NT2/D1 (cell line): Measurements from ENCODE around the gene ABHD17C.

ENCODE experiments used
- DNase-seq: peaks from one replicate; pipeline ENCODE4 v3.0.0-alpha.2; 2011; ENCODE audit warnings: low read depth, low spot score
- H3K27me3 ChIP-seq: 2 replicates; pipeline ENCODE4 v1.6.0; 2011; ENCODE audit warnings: mild to moderate bottlenecking; ENCODE audit not compliant: insufficient read length, insufficient read depth
- H3K36me3 ChIP-seq: 2 replicates; pipeline ENCODE4 v1.6.1; 2011; ENCODE audit warnings: mild to moderate bottlenecking, low read length, mixed read lengths; ENCODE audit not compliant: insufficient read depth, insufficient read length
- H3K4me1 ChIP-seq: 2 replicates; pipeline ENCODE4 v1.5.1; 2011; ENCODE audit not compliant: insufficient read depth, insufficient read length
- H3K4me3 ChIP-seq: 2 replicates; pipeline ENCODE4 v1.5.1; 2011; ENCODE audit warnings: low read depth; ENCODE audit not compliant: insufficient read length
- H3K9ac ChIP-seq: 2 replicates; pipeline ENCODE4 v1.6.0; 2011; ENCODE audit warnings: low read depth; ENCODE audit not compliant: insufficient read length
- H3K9me3 ChIP-seq: 2 replicates; pipeline ENCODE4 v1.5.1; 2011; ENCODE audit warnings: mild to moderate bottlenecking, low read length; ENCODE audit not compliant: insufficient read depth
- SUZ12 ChIP-seq: IDR thresholded peaks from 2 replicates; pipeline ENCODE4 v1.6.1; 2011; ENCODE audit not compliant: insufficient read length, insufficient read depth; ENCODE audit errors: extremely low read depth
- YY1 ChIP-seq: IDR thresholded peaks from 2 replicates; pipeline ENCODE4 v1.6.1; 2011; ENCODE audit not compliant: insufficient read length, insufficient read depth
- ZNF274 ChIP-seq: IDR thresholded peaks from 2 replicates; pipeline ENCODE4 v1.6.1; 2011; ENCODE audit warnings: mild to moderate bottlenecking, low read depth, low read length

ABHD17C gene

GRCh38 chr15:80789796-80790195 lies 94.7 kb downstream of the ABHD17C start:
- no peak overlapping the region for H3K4me3 ChIP-seq
- H3K36me3 ChIP-seq, result no peaks in the 10 kb centered on the region
- no peak overlapping the region for H3K9ac ChIP-seq
- no peak for DNase-seq
- peaks cover 2% of the 10 kb centered on the region for H3K4me1 ChIP-seq
- no peaks in the 10 kb centered on the region for H3K9me3 ChIP-seq
- TF ChIP-seq SUZ12 (no peak), YY1 (no peak), ZNF274 (no peak)
- no peaks in the 10 kb centered on the region for H3K27me3 ChIP-seq

GRCh38 chr15:80790236-80790635 lies 95.1 kb downstream of the ABHD17C start:
- no peaks in the 10 kb centered on the region for H3K9me3 ChIP-seq
- no peak for DNase-seq
- TF ChIP-seq SUZ12 (no peak), ZNF274 (no peak), YY1 (no peak)

DNA sequence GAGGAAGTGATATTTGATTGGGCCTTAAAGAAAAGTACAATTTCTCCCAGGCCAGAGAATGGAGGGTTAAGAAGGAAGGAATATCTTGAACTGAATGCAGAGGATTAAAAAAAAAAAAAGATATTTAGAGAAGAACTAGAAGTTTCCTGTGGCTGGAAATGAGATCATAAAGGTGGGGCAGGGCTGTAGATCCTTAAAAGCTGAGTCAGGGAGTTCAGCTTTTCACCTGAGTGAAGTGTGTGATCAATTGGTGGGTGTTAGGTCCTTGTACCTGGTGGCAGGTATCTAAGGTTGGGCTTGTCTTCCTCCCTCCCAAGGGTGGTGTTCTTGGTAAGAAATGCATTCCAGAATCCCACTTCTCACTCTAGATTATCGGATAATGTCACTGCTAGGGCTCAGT lies 95.9 kb downstream of the ABHD17C start:
- Histone ChIP-seq H3K9ac (no peak overlapping the region), H3K9me3 (no peaks in the 10 kb centered on the region), H3K36me3 (no peaks in the 10 kb centered on the region), H3K4me1 (peaks cover 2% of the 10 kb centered on the region), H3K27me3 (no peaks in the 10 kb centered on the region), H3K4me3 (no peak overlapping the region)
- TF ChIP-seq YY1, result no peak
- no peak for TF ChIP-seq SUZ12
- TF ChIP-seq ZNF274, result no peak
- DNase-seq, result no peak

More at GRCh38 chr15:80790236-80790635, 95.1 kb downstream of the ABHD17C start:
- no peaks in the 10 kb centered on the region for H3K36me3 ChIP-seq
- no peak overlapping the region for H3K9ac ChIP-seq
- H3K4me1 ChIP-seq, result peaks cover 2% of the 10 kb centered on the region
- H3K4me3 ChIP-seq, result no peak overlapping the region
- H3K27me3 ChIP-seq, result no peaks in the 10 kb centered on the region

GRCh38 chr15:80796407-80796806 lies 101.3 kb downstream of the ABHD17C start:
- H3K27me3 ChIP-seq, result no peaks in the 10 kb centered on the region
- DNase-seq, result no peak
- no peaks in the 10 kb centered on the region for H3K9me3 ChIP-seq
- no peak overlapping the region for H3K4me3 ChIP-seq
- H3K36me3 ChIP-seq, result no peaks in the 10 kb centered on the region
- H3K4me1 ChIP-seq, result no peaks in the 10 kb centered on the region
- TF ChIP-seq YY1 (no peak), ZNF274 (no peak), SUZ12 (no peak)
- H3K9ac ChIP-seq, result no peak overlapping the region

GRCh38 chr15:80798911-80799310 lies 103.8 kb downstream of the ABHD17C start:
- DNase-seq, result no peak
- Histone ChIP-seq H3K4me3 (no peak overlapping the region), H3K36me3 (no peaks in the 10 kb centered on the region), H3K9ac (no peak overlapping the region), H3K27me3 (no peaks in the 10 kb centered on the region), H3K4me1 (no peaks in the 10 kb centered on the region), H3K9me3 (no peaks in the 10 kb centered on the region)
- TF ChIP-seq ZNF274, result no peak
- TF ChIP-seq SUZ12, result no peak
- no peak for TF ChIP-seq YY1

DNA sequence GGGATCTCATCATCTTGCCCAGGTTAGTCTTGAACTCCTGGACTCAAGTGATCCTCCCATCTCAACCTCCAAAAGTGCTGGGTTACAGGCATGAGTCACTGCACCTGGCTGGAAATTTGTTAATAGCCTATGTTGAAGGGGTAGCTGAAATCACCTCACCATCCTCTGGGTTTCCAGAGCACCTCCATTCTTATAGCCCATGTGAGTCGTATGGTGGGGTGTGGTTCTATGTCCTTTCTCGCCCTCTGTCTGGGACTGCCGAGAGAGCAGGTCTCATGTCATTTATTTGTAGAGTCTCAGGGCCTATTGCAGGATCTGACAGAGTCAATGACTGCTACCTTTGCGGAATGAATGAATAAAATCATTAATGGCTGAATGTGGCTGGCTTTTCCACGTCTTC lies 105.0 kb downstream of the ABHD17C start:
- no peaks in the 10 kb centered on the region for H3K27me3 ChIP-seq
- H3K9me3 ChIP-seq, result no peaks in the 10 kb centered on the region
- H3K4me3 ChIP-seq, result no peak overlapping the region
- no peak for TF ChIP-seq ZNF274
- TF ChIP-seq SUZ12, result no peak
- TF ChIP-seq YY1, result no peak
- no peaks in the 10 kb centered on the region for H3K4me1 ChIP-seq
- no peak for DNase-seq
- H3K9ac ChIP-seq, result no peak overlapping the region
- H3K36me3 ChIP-seq, result no peaks in the 10 kb centered on the region

DNA sequence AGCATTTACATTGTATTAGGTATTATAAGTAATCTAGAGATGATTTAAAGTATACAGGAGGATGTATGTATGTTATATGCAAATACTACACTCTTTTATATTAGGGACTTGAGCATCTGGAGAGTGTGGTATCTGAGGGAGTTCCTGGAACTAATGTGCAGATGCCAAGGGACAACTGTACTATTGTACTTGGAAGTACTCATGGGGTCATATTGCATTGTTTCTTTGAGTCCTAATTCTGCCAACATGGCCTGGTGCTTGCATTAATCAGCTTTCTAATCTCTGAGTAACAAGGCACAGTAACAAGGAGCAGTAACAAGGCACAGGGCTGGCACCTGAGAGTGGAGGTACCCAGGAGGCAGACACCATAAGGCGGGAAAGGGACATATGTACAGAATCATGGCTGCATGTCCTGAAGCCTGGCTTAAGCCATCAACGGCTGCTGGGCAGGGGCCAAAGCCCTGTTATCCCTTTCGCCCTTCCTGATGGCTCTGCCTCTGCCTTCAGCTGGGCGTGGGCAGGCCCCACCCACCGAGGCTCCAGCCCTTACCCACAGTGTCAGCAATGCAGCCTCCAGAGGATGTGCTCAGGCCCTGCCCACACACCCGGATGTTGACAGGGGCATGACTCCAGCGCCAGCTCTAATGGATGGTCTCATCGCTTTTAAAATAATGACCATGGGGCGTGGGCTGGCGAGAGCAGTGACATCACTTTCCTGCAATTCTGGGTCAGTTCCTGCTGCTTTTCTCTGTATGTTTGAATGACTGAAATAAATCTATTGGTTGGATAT lies 107.0 kb downstream of the ABHD17C start:
- no peaks in the 10 kb centered on the region for H3K9me3 ChIP-seq
- no peak overlapping the region for H3K9ac ChIP-seq
- H3K27me3 ChIP-seq, result no peaks in the 10 kb centered on the region
- H3K36me3 ChIP-seq, result no peaks in the 10 kb centered on the region
- no peak overlapping the region for H3K4me3 ChIP-seq
- H3K4me1 ChIP-seq, result no peaks in the 10 kb centered on the region
- no peak for DNase-seq
- TF ChIP-seq YY1, result no peak
- no peak for TF ChIP-seq ZNF274
- no peak for TF ChIP-seq SUZ12
